Endothelial cell of hepatic sinusoid (primary cell): Measurements from ENCODE around the gene LRIG1.

Experiments
- in situ Hi-C: cut with HindIII; loops from 2 replicates; pipeline ENCODE4 v1.10.0; 2017; ENCODE audit warnings: low sequenced_read_pairs

LRIG1 gene

GRCh38 chr3:66366747-66367146, 134.1 kb downstream of the LRIG1 start:
- in situ Hi-C loops = no loop called here

- in situ Hi-C loops = no loop called here
These were observed 135.7 kb downstream of the LRIG1 start for GRCh38 chr3:66365080-66365479.

DNA sequence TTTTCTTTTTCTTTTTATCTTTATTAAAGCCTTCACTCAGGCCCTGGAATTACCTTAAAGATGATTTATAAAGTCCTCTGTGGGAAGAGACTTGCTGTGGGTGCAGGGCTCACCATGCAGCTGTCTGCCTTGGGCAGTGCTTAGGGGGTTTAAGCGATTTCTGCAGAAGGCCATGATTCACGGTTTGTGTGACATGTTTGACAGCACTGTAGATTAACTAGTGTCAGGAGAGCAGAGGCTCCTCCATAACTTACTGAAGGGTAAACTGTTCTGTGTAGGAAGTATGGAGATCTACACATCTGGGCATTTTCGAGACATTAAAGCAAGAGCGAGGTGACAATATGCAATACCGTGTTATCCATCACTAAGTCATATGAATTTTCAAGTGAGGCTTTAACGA, 137.7 kb downstream of the LRIG1 start:
- in situ Hi-C loops = no loop called here

DNA sequence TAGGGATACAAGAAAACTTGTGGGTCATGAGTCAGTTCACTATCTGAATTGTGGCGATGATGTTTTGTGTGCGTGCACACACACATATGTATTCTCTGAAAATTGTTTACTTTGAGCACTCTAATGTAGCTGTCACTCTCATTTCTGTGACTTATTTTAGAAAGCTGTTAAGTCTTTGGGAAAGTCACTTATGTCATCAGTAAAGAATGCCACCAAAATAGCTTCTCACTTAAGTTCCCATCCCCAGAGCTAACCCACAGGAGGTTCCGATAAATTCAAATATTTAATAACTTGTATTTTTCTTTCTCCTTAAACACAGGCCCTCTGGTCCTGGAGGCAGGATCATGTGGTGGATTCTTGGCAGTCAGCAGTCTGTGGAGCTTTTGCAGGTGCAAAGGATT, 138.3 kb downstream of the LRIG1 start:
- in situ Hi-C loops = no loop called here

DNA sequence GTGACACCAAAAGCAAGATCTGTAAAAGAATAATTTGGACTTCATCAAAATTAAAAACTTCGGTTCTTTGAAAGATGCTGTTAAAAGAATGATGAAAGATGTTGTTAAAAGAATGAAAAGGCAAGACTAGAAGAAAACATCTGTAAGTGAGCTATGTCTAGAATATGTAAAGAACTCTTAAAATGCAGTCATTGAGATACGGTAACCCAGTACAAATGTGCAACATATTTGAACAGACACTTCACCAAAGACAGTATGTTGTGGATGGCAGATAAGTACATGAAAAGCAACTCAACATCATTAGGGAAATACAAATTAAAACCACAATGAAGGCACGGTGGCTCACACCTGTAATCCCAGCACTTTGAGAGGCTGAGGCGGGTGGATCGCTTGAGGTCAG, 139.5 kb downstream of the LRIG1 start:
- in situ Hi-C loops = no loop called here

GRCh38 chr3:66355997-66356396, 144.8 kb downstream of the LRIG1 start:
- in situ Hi-C loops = loop anchor here (10.0 kb wide), 1 partner anchor 61 kb away; no protein-coding TSS in a partner anchor

DNA sequence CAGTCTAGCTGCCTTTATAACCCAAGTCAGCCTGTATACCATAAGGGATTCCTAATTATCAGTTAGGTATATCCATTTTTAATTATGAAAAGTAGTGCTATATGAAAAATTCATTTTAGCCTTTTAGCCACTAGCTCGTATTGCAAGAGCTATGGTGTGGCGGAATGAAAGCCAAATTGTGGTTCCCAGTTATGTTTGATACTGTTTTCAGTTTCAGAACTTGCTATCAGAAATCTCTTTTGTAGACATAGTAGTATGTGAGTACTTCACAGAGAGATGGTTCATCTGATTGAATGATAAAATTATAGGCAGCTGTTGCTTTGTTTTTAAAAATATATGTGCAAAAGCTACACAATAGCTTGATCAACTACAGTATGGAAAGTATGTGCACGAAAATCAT, 145.4 kb downstream of the LRIG1 start:
- in situ Hi-C loops = loop anchor here (10.0 kb wide), 1 partner anchor 61 kb away; no protein-coding TSS in a partner anchor

DNA sequence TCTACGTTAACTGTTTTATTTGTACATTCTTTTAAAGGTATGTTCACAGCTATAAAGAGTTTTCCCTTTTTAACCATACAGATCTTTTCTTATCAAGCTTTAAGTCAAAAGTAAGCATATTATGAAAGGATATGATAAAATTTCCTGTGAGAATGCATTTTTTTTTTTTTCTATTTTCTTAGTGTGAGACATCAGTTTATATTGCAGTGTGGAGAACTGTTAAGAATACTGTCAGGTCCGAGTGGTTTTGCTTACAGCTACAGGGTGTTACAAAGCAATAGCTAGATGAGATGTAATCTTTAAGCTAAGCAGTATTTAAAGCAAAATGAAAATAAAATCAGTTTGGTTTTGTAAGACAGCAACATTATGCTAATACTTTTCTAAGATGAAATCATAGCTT, 146.8 kb downstream of the LRIG1 start:
- in situ Hi-C loops = loop anchor here (10.0 kb wide), 1 partner anchor 59 kb away; no protein-coding TSS in a partner anchor

GRCh38 chr3:66353530-66353929, 147.3 kb downstream of the LRIG1 start:
- in situ Hi-C loops = loop anchor here (10.0 kb wide), 1 partner anchor 59 kb away; no protein-coding TSS in a partner anchor

DNA sequence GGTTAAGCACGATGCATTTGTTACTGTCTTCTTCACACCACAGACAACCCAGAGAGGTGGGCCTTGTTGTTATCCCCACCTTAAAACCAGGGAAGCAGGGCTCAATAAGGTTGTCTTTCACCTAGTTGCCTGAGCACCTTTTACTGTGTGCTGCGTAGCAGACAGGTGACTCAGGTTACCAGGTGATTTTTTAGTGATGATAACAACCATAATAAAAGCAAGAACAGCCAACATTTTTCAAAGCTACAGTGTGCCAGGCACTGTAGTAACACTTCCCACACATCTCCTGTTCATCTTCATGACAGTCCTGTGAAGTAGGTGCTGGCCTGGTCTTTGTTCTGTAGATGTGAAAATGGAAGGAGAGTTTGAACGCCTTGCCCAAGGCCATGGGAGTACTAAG, 147.8 kb downstream of the LRIG1 start:
- in situ Hi-C loops = loop anchor here (10.0 kb wide), 1 partner anchor 58 kb away; no protein-coding TSS in a partner anchor

DNA sequence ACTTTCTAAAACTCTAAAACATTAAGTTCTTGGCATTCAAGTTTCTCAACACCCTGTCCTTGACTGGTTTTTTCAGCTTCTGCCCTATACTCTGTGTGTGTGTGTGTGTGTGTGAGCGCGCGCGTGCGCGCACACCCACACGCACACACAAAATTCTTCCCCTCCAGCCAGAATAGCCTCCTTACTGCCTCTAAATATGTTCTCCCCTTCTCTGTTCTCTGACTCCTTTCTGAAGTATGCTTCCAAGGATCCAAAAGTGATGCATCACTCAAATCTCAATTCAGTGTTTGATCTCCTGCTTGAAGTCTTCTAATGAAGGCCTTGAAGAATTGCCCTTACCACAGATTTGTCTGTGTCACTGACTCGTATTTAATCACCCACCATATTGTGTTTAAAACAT, 150.2 kb downstream of the LRIG1 start:
- in situ Hi-C loops = loop anchor here (10.0 kb wide), 1 partner anchor 56 kb away; no protein-coding TSS in a partner anchor

GRCh38 chr3:66348704-66349103, 152.1 kb downstream of the LRIG1 start:
- in situ Hi-C loops = no loop called here

- in situ Hi-C loops = no loop called here
These were observed 155.8 kb downstream of the LRIG1 start for GRCh38 chr3:66344848-66345578.

- in situ Hi-C loops = no loop called here
These were observed 156.4 kb downstream of the LRIG1 start for GRCh38 chr3:66344391-66344811.

DNA sequence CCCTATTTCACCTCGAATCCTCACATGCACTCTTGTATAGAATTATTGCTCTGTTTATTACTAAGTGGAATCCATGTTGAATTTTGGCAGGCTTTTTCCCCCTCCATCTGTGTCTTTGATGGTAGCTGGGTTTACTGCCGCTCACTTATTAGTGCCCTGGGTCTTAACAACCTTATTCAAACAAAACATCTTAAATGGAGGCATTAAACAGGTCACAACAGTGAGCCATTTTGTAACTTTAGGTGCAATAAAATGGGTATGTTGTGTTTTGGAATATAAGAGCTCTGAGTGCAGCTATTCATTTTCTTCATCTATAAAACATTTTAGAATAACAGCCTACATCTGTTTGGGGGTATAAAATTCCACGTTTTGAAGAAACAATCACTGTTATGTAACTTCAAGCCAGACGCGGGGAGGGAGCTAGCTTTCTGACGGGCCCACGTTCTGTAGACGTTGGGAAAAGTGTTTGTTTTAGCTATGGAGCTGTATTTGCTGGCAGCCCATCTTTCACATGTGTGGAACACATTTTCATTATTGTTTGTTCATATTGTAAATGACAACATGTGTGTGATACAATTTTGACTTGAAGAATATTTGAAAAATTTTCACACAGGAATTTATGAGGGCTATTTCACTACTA, 158.0 kb downstream of the LRIG1 start:
- in situ Hi-C loops = no loop called here

DNA sequence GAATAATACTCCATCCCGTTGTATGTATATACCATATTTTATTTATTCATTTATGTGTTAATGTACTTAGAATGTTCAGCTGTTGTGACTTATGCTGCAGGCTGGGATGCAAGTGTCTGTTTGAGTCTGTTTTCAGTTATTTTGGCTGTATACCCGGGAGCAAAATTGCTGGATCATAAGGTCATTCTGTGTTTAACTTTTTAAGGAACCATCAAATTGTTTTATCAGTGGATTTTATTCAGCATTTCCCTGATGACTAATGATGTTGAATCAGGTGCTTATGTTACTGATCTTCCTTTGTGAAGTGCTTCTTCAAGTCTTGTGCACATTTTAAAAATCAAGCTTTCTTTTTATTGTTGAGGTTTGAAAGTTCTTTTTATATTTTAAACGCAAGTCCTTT, 161.9 kb downstream of the LRIG1 start:
- in situ Hi-C loops = no loop called here

GRCh38 chr3:66336333-66336766, 164.5 kb downstream of the LRIG1 start:
- in situ Hi-C loops = no loop called here

- in situ Hi-C loops = no loop called here
These were observed 165.2 kb downstream of the LRIG1 start for GRCh38 chr3:66335671-66336070.
